Measurements from ENCODE around the gene ZNF185. TPM values are rescaled to one million over a fixed set of nuclear protein-coding genes. Genes with fewer than 3 reads are reported as not detected.

ZNF185 gene
- total RNA-seq, 1 donor from 2014 or later, result 2.1 TPM

GRCh38 chrX:152899111-152899873, 1.4 kb downstream of the ZNF185 start:
- no peak for DNase-seq (ENCODE audit: low spot score)
- TF ChIP-seq, protein P1, sequence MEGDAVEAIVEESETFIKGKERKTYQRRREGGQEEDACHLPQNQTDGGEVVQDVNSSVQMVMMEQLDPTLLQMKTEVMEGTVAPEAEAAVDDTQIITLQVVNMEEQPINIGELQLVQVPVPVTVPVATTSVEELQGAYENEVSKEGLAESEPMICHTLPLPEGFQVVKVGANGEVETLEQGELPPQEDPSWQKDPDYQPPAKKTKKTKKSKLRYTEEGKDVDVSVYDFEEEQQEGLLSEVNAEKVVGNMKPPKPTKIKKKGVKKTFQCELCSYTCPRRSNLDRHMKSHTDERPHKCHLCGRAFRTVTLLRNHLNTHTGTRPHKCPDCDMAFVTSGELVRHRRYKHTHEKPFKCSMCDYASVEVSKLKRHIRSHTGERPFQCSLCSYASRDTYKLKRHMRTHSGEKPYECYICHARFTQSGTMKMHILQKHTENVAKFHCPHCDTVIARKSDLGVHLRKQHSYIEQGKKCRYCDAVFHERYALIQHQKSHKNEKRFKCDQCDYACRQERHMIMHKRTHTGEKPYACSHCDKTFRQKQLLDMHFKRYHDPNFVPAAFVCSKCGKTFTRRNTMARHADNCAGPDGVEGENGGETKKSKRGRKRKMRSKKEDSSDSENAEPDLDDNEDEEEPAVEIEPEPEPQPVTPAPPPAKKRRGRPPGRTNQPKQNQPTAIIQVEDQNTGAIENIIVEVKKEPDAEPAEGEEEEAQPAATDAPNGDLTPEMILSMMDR (IDR thresholded peaks at IDR 0.05; ENCODE audit: unreplicated experiment), result no peak
- Mint-ChIP-seq H3K27me3 (ENCODE audit: unreplicated experiment) (peaks cover 9% of the 10 kb centered on the region), H3K9me3 (ENCODE audit: unreplicated experiment) (no peaks in the 10 kb centered on the region), H3K4me3 (ENCODE audit: unreplicated experiment) (no peak overlapping the region), H3K36me3 (ENCODE audit: low read depth, unreplicated experiment) (peaks cover 5% of the 10 kb centered on the region), H3K4me1 (ENCODE audit: unreplicated experiment) (peaks cover 2% of the 10 kb centered on the region), H3K27ac (ENCODE audit: unreplicated experiment) (no peak overlapping the region)

DNA sequence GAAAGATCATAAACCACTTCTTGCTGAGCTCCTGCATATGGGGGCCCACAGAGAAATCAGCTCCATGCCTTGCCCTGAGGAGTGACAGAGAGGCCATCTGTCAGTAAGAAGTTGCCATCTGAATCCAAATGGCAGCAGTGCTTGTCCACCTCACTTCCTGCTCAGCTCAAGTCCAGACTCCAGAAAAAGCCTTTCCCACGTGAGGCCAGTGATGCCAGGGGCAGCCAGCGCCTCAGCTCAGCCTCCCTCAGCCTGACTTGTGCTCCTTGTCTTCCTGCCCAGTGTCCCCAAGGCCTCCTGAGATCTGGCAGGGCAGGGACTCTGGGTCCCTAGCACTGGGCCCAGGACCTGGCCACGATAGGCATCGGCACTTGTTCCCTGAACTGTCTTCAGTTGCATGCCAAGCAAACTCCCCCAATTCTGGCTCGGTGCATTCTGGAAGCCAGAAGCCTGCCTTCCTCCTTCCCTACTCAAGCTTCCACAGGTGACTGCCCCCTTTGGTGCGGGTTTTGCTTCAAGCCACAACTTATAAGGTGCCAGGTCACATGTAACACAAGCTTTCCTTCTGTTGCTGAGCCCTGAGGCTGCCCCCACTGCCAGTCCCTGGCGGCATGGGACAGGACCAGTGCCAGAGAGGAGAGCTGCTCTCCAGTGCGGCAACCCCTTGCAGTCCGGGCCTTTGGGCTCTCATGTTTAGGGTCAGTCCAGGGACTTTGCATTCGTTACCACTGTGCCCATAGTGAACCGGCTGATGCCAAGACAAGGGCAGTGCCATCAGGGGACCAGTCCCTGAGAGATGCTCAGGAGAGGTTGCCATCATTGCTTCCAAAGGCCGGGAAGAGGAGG, 2.2 kb downstream of the ZNF185 start:
- Mint-ChIP-seq H3K9me3 (ENCODE audit: unreplicated experiment) (no peaks in the 10 kb centered on the region), H3K27ac (ENCODE audit: unreplicated experiment) (no peak overlapping the region), H3K4me3 (ENCODE audit: unreplicated experiment) (no peak overlapping the region), H3K36me3 (ENCODE audit: low read depth, unreplicated experiment) (peaks cover 5% of the 10 kb centered on the region), H3K27me3 (ENCODE audit: unreplicated experiment) (peaks cover 9% of the 10 kb centered on the region), H3K4me1 (ENCODE audit: unreplicated experiment) (peaks cover 2% of the 10 kb centered on the region)
- TF ChIP-seq, protein P1 (IDR thresholded peaks at IDR 0.05; ENCODE audit: unreplicated experiment), result no peak
- no peak for DNase-seq (ENCODE audit: low spot score)

- Mint-ChIP-seq H3K27me3 (ENCODE audit: unreplicated experiment) (peaks cover 9% of the 10 kb centered on the region), H3K9me3 (ENCODE audit: unreplicated experiment) (no peaks in the 10 kb centered on the region), H3K4me1 (ENCODE audit: unreplicated experiment) (peaks cover 2% of the 10 kb centered on the region), H3K36me3 (ENCODE audit: low read depth, unreplicated experiment) (peaks cover 5% of the 10 kb centered on the region), H3K4me3 (ENCODE audit: unreplicated experiment) (no peak overlapping the region), H3K27ac (ENCODE audit: unreplicated experiment) (no peak overlapping the region)
- DNase-seq (ENCODE audit: low spot score), result no peak
- TF ChIP-seq, protein P1 (IDR thresholded peaks at IDR 0.05; ENCODE audit: unreplicated experiment), result no peak
These were observed 3.1 kb downstream of the ZNF185 start for GRCh38 chrX:152900937-152901445.

- Mint-ChIP-seq H3K27ac (ENCODE audit: unreplicated experiment) (no peak overlapping the region), H3K36me3 (ENCODE audit: low read depth, unreplicated experiment) (no peaks in the 10 kb centered on the region), H3K4me3 (ENCODE audit: unreplicated experiment) (no peak overlapping the region), H3K9me3 (ENCODE audit: unreplicated experiment) (no peaks in the 10 kb centered on the region), H3K27me3 (ENCODE audit: unreplicated experiment) (peaks cover 2% of the 10 kb centered on the region), H3K4me1 (ENCODE audit: unreplicated experiment) (peaks cover 2% of the 10 kb centered on the region)
- no peak for DNase-seq (ENCODE audit: low spot score)
- TF ChIP-seq, protein P1 (IDR thresholded peaks at IDR 0.05; ENCODE audit: unreplicated experiment), result no peak
These were observed 4.1 kb downstream of the ZNF185 start for GRCh38 chrX:152901816-152902501.

All from endothelial cell (in vitro differentiated cells).